ENCODE data around the gene NOC2L. TPM values are rescaled to one million over a fixed set of nuclear protein-coding genes. Genes with fewer than 3 reads are reported as not detected.

NOC2L gene
- total and polyA plus RNA-seq, 10 donors, result 26.2 to 73.4 (median 45.9) TPM

GRCh38 chr1:975896-976683 is 17.0 kb upstream of the NOC2L start:
- peaks cover 10 to 81% (median 53%) of the 10 kb centered on the region in 7 donors for H3K27me3 ChIP-seq (replicated peaks in 1 of 7)
- H3K36me3 ChIP-seq, result no peaks in the 10 kb centered on the region
- H3K9me3 ChIP-seq, result no peaks in the 10 kb centered on the region
- peak; percentile 88 for DNase-seq
- 3 to 10% (median 5%) methylated on average over 8 to 40 of the region's 40 CpGs for whole genome bisulfite sequencing, 5 donors
- intact Hi-C loops (cut with DNase I; ENCODE audit: low total_unique reads), result no loop called here
- peaks cover 5 to 14% (median 9%) of the 10 kb centered on the region in 6 donors for H3K4me1 ChIP-seq
- H3K27ac ChIP-seq, result peak overlapping the region in 1 of 8 donors; percentile 23
- peak overlapping the region in 6 of 8 donors; percentile 10 to 59 (median 20) for H3K4me3 ChIP-seq
- TF ChIP-seq POLR2AphosphoS5 (IDR thresholded peaks at IDR 0.05) (peak in 1 of 3 donors; percentile 70), POLR2A (IDR thresholded peaks at IDR 0.05) (no peak), CTCF (IDR thresholded peaks at IDR 0.05 in 8 of 11, conservative IDR thresholded peaks at IDR 0.05 in 3 of 11) (peak in 9 of 11 experiments; percentile 44 to 84 (median 56))

- Histone ChIP-seq H3K9me3 (no peaks in the 10 kb centered on the region), H3K27me3 (replicated peaks in 1 of 7) (peaks cover 10 to 81% (median 60%) of the 10 kb centered on the region in 7 donors), H3K4me1 (peaks cover 5 to 14% (median 9%) of the 10 kb centered on the region in 6 donors), H3K4me3 (no peak overlapping the region), H3K36me3 (no peaks in the 10 kb centered on the region), H3K27ac (no peak overlapping the region)
- intact Hi-C loops (cut with DNase I; ENCODE audit: low total_unique reads), result no loop called here
- no peak for TF ChIP-seq POLR2AphosphoS5 (IDR thresholded peaks at IDR 0.05)
- TF ChIP-seq CTCF (IDR thresholded peaks at IDR 0.05 in 8 of 11, conservative IDR thresholded peaks at IDR 0.05 in 3 of 11), result no peak
- no peak for TF ChIP-seq POLR2A (IDR thresholded peaks at IDR 0.05)
- DNase-seq, result no peak
- 58 to 76% (median 70%) methylated on average over 9 of the region's 9 CpGs for WGBS, 5 donors
Observed at GRCh38 chr1:975365-975764, 16.3 kb upstream of the NOC2L start.

GRCh38 chr1:974687-975328 is 15.8 kb upstream of the NOC2L start:
- TF ChIP-seq POLR2AphosphoS5 (IDR thresholded peaks at IDR 0.05) (no peak), POLR2A (IDR thresholded peaks at IDR 0.05) (no peak), CTCF (IDR thresholded peaks at IDR 0.05 in 8 of 11, conservative IDR thresholded peaks at IDR 0.05 in 3 of 11) (no peak)

DNA sequence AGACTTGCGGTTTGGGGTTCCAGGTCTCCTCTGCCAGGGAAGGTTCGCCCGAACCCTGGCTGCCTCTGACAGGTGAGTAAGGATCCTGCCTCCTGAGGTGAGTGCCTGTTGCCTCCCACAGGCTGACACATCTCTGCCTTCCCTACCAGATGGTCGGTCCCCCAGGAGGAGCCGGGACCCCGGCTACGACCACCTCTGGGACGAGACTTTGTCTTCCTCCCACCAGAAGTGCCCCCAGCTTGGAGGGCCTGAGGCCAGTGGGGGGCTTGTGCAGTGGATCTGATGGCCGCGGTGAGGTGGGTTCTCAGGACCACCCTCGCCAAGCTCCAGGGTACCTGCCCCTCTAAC is 15.2 kb upstream of the NOC2L start:
- Histone ChIP-seq H3K9me3 (no peaks in the 10 kb centered on the region), H3K27ac (no peak overlapping the region), H3K4me3 (no peak overlapping the region), H3K27me3 (replicated peaks in 1 of 7) (peaks cover 10 to 85% (median 63%) of the 10 kb centered on the region in 7 donors), H3K36me3 (no peaks in the 10 kb centered on the region), H3K4me1 (peaks cover 5 to 14% (median 9%) of the 10 kb centered on the region in 6 donors)
- TF ChIP-seq CTCF (IDR thresholded peaks at IDR 0.05 in 8 of 11, conservative IDR thresholded peaks at IDR 0.05 in 3 of 11), result no peak
- no peak for TF ChIP-seq POLR2A (IDR thresholded peaks at IDR 0.05)
- TF ChIP-seq POLR2AphosphoS5 (IDR thresholded peaks at IDR 0.05), result no peak
- WGBS, 5 donors, result 74 to 96% (median 88%) methylated on average over 3 to 11 of the region's 11 CpGs
- intact Hi-C loops (cut with DNase I; ENCODE audit: low total_unique reads), result no loop called here
- no peak for DNase-seq

More at GRCh38 chr1:974687-975328, 15.8 kb upstream of the NOC2L start:
- Histone ChIP-seq H3K27ac (no peak overlapping the region), H3K9me3 (no peaks in the 10 kb centered on the region), H3K4me3 (no peak overlapping the region), H3K36me3 (no peaks in the 10 kb centered on the region), H3K4me1 (peaks cover 5 to 14% (median 9%) of the 10 kb centered on the region in 6 donors), H3K27me3 (replicated peaks in 1 of 7) (peaks cover 10 to 82% (median 63%) of the 10 kb centered on the region in 7 donors)
- 67 to 80% (median 78%) methylated on average over 17 of the region's 17 CpGs for WGBS, 5 donors
- intact Hi-C loops (cut with DNase I; ENCODE audit: low total_unique reads), result no loop called here
- DNase-seq, result no peak

All from spleen (tissue), 11 donors.